ENCODE data around the gene CACNA1H.

GRCh38 chr16:1151424-1152122 is 1.3 kb upstream of the CACNA1H start:
- TF ChIP-seq CHD4 (IDR thresholded peaks at IDR 0.05; ENCODE audit: insufficient read depth, insufficient replicate concordance, low read depth, low read length, poor library complexity, severe bottlenecking) (no peak), CTCF (IDR thresholded peaks at IDR 0.05 in 2 of 3, conservative IDR thresholded peaks at IDR 0.05 in 1 of 3; ENCODE audit: insufficient read depth in 2 of 3, low read depth in 1 of 3, low read length in 3 of 3) (no peak), RBM22 (IDR thresholded peaks at IDR 0.05; ENCODE audit: low read depth, low read length, poor library complexity, severe bottlenecking) (no peak), ZNF121 (CRISPR knock-in tag; conservative IDR thresholded peaks at IDR 0.05) (no peak)

Measured in K562 (cell line).